ENCODE measurements around the gene ATP9A. TPM values are rescaled to one million over a fixed set of nuclear protein-coding genes. Genes with fewer than 3 reads are reported as not detected.

The ATP9A gene
- total RNA-seq, 1 experiment from 2014 or later: 16.8 TPM

DNA sequence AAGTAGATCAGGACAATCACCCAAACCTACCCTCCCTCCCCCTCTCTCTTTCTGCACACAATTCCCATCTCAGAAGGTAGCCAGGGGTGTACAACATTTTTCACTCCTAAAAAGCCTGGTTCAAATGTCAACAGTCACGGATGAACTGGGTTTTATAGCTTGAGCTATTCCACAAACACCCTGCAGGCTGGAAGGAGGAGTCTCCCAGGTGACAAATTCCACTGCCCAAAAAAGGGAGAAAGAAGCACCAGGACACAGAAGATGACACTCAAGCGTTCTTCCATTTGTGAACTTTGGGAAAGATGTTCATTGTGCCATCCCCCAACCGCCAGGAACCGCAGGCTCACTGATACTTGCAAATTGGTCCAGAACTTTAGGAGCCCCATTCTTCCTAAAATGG is 114.1 kb downstream of the ATP9A start:
- no peaks in the 10 kb centered on the region for H3K9me2 ChIP-seq (ENCODE audit: insufficient read depth)
- no peaks in the 10 kb centered on the region for H3K27me3 ChIP-seq (ENCODE audit: insufficient read depth, low read length)
- no peaks in the 10 kb centered on the region for H4K20me1 ChIP-seq (ENCODE audit: insufficient read depth)
- no peak for TF ChIP-seq POLR2A (IDR thresholded peaks at IDR 0.05; ENCODE audit: borderline replicate concordance, extremely low read depth, insufficient read depth, insufficient read length)
- 0 out of 2 replicates have a peak, but pooled peaks have one; percentile 26 for TF ChIP-seq SRF (IDR thresholded peaks at IDR 0.05; ENCODE audit: low read depth)
- DNase-seq (ENCODE audit: low read depth, low spot score): no peak
- RAD21 ChIA-PET (ENCODE audit: low non-redundant PET in 1 of 2, low total read pairs in 2 of 2, uncharacterized antibody in 2 of 2, unreplicated experiment in 2 of 2): no interaction called here
- no peak for ATAC-seq
- CTCF ChIA-PET: interaction anchor here (1.0 kb wide), 1 partner anchor 14 kb away, joined by 3 read pairs; no protein-coding TSS in a partner anchor
- no peaks in the 10 kb centered on the region for H3K79me2 ChIP-seq (ENCODE audit: insufficient read depth, low read length)
- H3K4me2 ChIP-seq (ENCODE audit: low read length): no peak overlapping the region
- POLR2A ChIA-PET: interaction anchor here (1.1 kb wide), 1 partner anchor 8 kb away, joined by 3 read pairs; no protein-coding TSS in a partner anchor
- H3K9me3 ChIP-seq (ENCODE audit: control insufficient read depth in 1 of 2, insufficient read depth in 1 of 2, low read depth in 1 of 2, low read length in 2 of 2): no peaks in the 10 kb centered on the region
- H3K27ac ChIP-seq (ENCODE audit: low read depth, low read length): no peak overlapping the region
- H3K36me3 ChIP-seq (ENCODE audit: control insufficient read depth in 1 of 2, insufficient read depth in 2 of 2, low read length in 2 of 2): 0 out of 4 replicates have a peak, but pooled peaks cover 0 to 3% of the 10 kb centered on the region in 2 experiments
- intact Hi-C loops (cut with micrococcal nuclease): no loop called here
- no peak overlapping the region for H3K9ac ChIP-seq (ENCODE audit: low read length)
- H3K4me3 ChIP-seq (replicated peaks in 1 of 2; ENCODE audit: low read depth in 1 of 2, low read length in 2 of 2): no peak overlapping the region
- H3K4me1 ChIP-seq (ENCODE audit: control insufficient read depth in 1 of 2, insufficient read depth in 2 of 2, low read length in 2 of 2): peaks cover 8 to 29% of the 10 kb centered on the region in 2 experiments; a peak in 3 of 4 replicates
- no peak overlapping the region for H2AFZ ChIP-seq (ENCODE audit: low read depth, low read length, poor library complexity, severe bottlenecking)
- no TSS peak for BruUV-seq (replicated peaks)

DNA sequence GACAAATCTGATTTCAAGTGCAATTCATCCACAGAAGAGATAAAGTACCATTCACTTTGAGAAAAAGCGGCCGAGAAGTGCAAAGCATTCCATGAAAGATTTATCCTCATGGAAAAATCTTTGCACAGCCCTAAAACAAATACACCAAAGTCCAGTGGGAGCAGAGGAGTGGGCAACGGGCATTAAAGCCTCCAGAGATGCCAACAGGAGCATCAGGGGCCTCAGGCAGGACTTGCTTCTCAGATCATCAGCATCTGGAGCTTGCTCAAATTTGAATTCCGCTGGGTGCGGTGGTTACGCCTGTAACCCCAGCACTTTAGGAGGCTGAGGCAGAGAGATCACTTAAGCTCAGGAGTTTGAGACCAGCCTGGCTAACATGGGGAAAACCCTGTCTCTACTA is 115.0 kb downstream of the ATP9A start:
- no peaks in the 10 kb centered on the region for H3K27me3 ChIP-seq (ENCODE audit: insufficient read depth, low read length)
- DNase-seq (ENCODE audit: low read depth, low spot score) (no peak), ATAC-seq (no peak)
- ChIA-PET CTCF (interaction anchor here (1.0 kb wide), 1 partner anchor 13 kb away, joined by 3 read pairs; no protein-coding TSS in a partner anchor), POLR2A (interaction anchor here (1.1 kb wide), 1 partner anchor 8 kb away, joined by 3 read pairs; no protein-coding TSS in a partner anchor), RAD21 (ENCODE audit: low non-redundant PET in 1 of 2, low total read pairs in 2 of 2, uncharacterized antibody in 2 of 2, unreplicated experiment in 2 of 2) (interaction anchor here in 1 of 2 experiments (0.7 kb wide), 1 partner anchor 8 kb away, joined by 3 read pairs; no protein-coding TSS in a partner anchor)
- H3K9me3 ChIP-seq (ENCODE audit: control insufficient read depth in 1 of 2, insufficient read depth in 1 of 2, low read depth in 1 of 2, low read length in 2 of 2): no peaks in the 10 kb centered on the region
- BruUV-seq (replicated peaks): no TSS peak
- H3K9me2 ChIP-seq (ENCODE audit: insufficient read depth): no peaks in the 10 kb centered on the region
- H2AFZ ChIP-seq (ENCODE audit: low read depth, low read length, poor library complexity, severe bottlenecking): no peak overlapping the region
- no peaks in the 10 kb centered on the region for H3K79me2 ChIP-seq (ENCODE audit: insufficient read depth, low read length)
- intact Hi-C loops (cut with micrococcal nuclease): no loop called here
- no peak overlapping the region for H3K4me2 ChIP-seq (ENCODE audit: low read length)
- no peak overlapping the region for H3K4me3 ChIP-seq (replicated peaks in 1 of 2; ENCODE audit: low read depth in 1 of 2, low read length in 2 of 2)
- no peaks in the 10 kb centered on the region for H4K20me1 ChIP-seq (ENCODE audit: insufficient read depth)
- no peak overlapping the region for H3K27ac ChIP-seq (ENCODE audit: low read depth, low read length)
- TF ChIP-seq ZFX (IDR thresholded peaks at IDR 0.05): no peak
- TF ChIP-seq YY1 (IDR thresholded peaks at IDR 0.05; ENCODE audit: extremely low read depth, insufficient replicate concordance, low read depth, low read length): no peak
- TF ChIP-seq SRF (IDR thresholded peaks at IDR 0.05; ENCODE audit: low read depth): no peak
- TF ChIP-seq ELF1 (IDR thresholded peaks at IDR 0.05; ENCODE audit: borderline replicate concordance, low read depth): no peak
- H3K36me3 ChIP-seq (ENCODE audit: control insufficient read depth in 1 of 2, insufficient read depth in 2 of 2, low read length in 2 of 2): 0 out of 4 replicates have a peak, but pooled peaks cover 0 to 3% of the 10 kb centered on the region in 2 experiments
- no peak overlapping the region for H3K9ac ChIP-seq (ENCODE audit: low read length)
- H3K4me1 ChIP-seq (ENCODE audit: control insufficient read depth in 1 of 2, insufficient read depth in 2 of 2, low read length in 2 of 2): peaks cover 8 to 29% of the 10 kb centered on the region in 2 experiments; a peak in 3 of 4 replicates

All from HCT116 (cell line).